GM21717 (cell line): ENCODE data around the gene CTNNA2.

Source experiments
- ATAC-seq: cut with Tn5 transposase; IDR thresholded peaks from one replicate; pipeline ENCODE4 v1.9.1; 2021; ENCODE audit warnings: mild to moderate bottlenecking, moderate library complexity; ENCODE audit not compliant: unreplicated experiment

Gene CTNNA2

GRCh38 chr2:79972661-79973060 is 459.8 kb downstream of the CTNNA2 start:
- no peak for ATAC-seq

- no peak for ATAC-seq
These were observed 463.1 kb downstream of the CTNNA2 start for GRCh38 chr2:79975791-79976565.

GRCh38 chr2:79977792-79978191 is 464.9 kb downstream of the CTNNA2 start:
- ATAC-seq, result no peak

GRCh38 chr2:79980116-79980515 is 467.3 kb downstream of the CTNNA2 start:
- no peak for ATAC-seq

- ATAC-seq, result no peak
These were observed 468.0 kb downstream of the CTNNA2 start for GRCh38 chr2:79980816-79981215.

- ATAC-seq, result no peak
These were observed 468.5 kb downstream of the CTNNA2 start for GRCh38 chr2:79981316-79981715.

- no peak for ATAC-seq
These were observed 469.6 kb downstream of the CTNNA2 start for GRCh38 chr2:79982445-79982844.

GRCh38 chr2:79984476-79984875 is 471.6 kb downstream of the CTNNA2 start:
- no peak for ATAC-seq

GRCh38 chr2:79985145-79985544 is 472.3 kb downstream of the CTNNA2 start:
- ATAC-seq, result no peak

- no peak for ATAC-seq
These were observed 472.7 kb downstream of the CTNNA2 start for GRCh38 chr2:79985571-79985970.

GRCh38 chr2:79993144-79993543 is 480.3 kb downstream of the CTNNA2 start:
- ATAC-seq, result no peak

GRCh38 chr2:79994161-79994560 is 481.3 kb downstream of the CTNNA2 start:
- ATAC-seq, result no peak

GRCh38 chr2:79994965-79995364 is 482.1 kb downstream of the CTNNA2 start:
- ATAC-seq, result no peak

GRCh38 chr2:79996709-79997108 is 483.9 kb downstream of the CTNNA2 start:
- ATAC-seq, result no peak

- no peak for ATAC-seq
These were observed 488.9 kb downstream of the CTNNA2 start for GRCh38 chr2:80001701-80002101.

- ATAC-seq, result no peak
These were observed 489.3 kb downstream of the CTNNA2 start for GRCh38 chr2:80002112-80002511.

- no peak for ATAC-seq
These were observed 489.8 kb downstream of the CTNNA2 start for GRCh38 chr2:80002568-80003157.

GRCh38 chr2:80007777-80008503 is 495.1 kb downstream of the CTNNA2 start:
- ATAC-seq, result no peak

GRCh38 chr2:80008596-80008995 is 495.7 kb downstream of the CTNNA2 start:
- ATAC-seq, result no peak

- ATAC-seq, result no peak
These were observed 496.4 kb downstream of the CTNNA2 start for GRCh38 chr2:80009211-80009610.

GRCh38 chr2:80012061-80012460 is 499.2 kb downstream of the CTNNA2 start:
- no peak for ATAC-seq

GRCh38 chr2:80014637-80015036 is 501.8 kb downstream of the CTNNA2 start:
- no peak for ATAC-seq
